A673 (cell line): ENCODE measurements around the gene HERC2.

Source experiments
- EZH2 ChIP-seq: fragments of 200-600 bp; sonication (generic); IDR thresholded peaks from 2 replicates; pipeline ENCODE4 v1.6.1; 2017; ENCODE audit warnings: borderline replicate concordance, low read depth, mild to moderate bottlenecking, mixed read lengths, antibody characterized with exemption, low read length; ENCODE audit not compliant: poor library complexity, severe bottlenecking
- TF ChIP-seq, protein P1 (sequence below): fragments of 300-800, 200-600 bp; sonication (generic); conservative IDR thresholded peaks from 2 replicates; pipeline ENCODE4 v1.5.1; 2017; ENCODE audit warnings: low read depth, mild to moderate bottlenecking, antibody characterized with exemption, low read length, moderate library complexity, mixed read lengths

DNA sequence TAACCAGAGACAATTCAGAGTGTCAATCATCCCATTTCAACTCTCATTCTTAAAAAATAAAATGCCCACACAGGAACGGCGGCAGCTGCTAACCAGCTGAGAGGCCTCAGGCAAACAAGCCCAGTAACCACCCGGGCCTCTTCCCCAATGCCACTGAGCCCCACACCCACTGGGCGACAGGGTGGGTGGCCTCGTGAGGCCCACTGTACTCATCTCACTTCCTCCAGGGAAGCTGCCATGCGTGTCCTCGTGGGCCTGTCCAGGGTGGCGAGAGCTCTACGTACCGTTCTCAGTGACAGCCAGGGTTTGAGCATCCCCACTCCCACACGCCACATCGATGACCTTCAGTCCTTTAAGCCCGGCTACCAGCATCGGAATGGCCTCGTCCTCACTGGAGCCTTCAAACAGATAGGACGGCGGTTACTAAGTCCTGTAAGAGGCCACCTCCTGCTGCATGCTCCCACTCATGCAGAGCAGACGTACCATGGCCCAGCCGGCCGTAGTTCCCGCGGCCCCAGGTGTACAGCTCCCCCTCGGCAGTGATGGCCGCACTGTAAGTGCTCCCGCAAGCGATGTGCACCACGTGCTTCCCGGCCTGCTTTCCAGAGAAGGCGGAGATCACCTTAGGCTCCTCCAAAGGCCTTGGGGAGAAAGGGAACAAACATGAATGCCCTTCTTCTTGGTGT is 56.5 kb downstream of the HERC2 start:
- TF ChIP-seq, protein P1, sequence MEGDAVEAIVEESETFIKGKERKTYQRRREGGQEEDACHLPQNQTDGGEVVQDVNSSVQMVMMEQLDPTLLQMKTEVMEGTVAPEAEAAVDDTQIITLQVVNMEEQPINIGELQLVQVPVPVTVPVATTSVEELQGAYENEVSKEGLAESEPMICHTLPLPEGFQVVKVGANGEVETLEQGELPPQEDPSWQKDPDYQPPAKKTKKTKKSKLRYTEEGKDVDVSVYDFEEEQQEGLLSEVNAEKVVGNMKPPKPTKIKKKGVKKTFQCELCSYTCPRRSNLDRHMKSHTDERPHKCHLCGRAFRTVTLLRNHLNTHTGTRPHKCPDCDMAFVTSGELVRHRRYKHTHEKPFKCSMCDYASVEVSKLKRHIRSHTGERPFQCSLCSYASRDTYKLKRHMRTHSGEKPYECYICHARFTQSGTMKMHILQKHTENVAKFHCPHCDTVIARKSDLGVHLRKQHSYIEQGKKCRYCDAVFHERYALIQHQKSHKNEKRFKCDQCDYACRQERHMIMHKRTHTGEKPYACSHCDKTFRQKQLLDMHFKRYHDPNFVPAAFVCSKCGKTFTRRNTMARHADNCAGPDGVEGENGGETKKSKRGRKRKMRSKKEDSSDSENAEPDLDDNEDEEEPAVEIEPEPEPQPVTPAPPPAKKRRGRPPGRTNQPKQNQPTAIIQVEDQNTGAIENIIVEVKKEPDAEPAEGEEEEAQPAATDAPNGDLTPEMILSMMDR, result no peak
- TF ChIP-seq EZH2, result no peak
